GM19193 (cell line): ENCODE measurements around the gene CDKN1B.

Experiments used
- POLR2A ChIP-seq: IDR thresholded peaks from 4 replicates; pipeline ENCODE4 v1.6.1; 2011; ENCODE audit not compliant: insufficient read depth, insufficient read length; ENCODE audit errors: extremely low read depth

The CDKN1B gene

GRCh38 chr12:12716151-12716792 is 896 bp upstream of the CDKN1B start:
- TF ChIP-seq POLR2A = no peak

- TF ChIP-seq POLR2A = no peak
These were observed 615 bp downstream of the CDKN1B start for GRCh38 chr12:12717586-12718380.

- no peak for TF ChIP-seq POLR2A
These were observed 1.2 kb downstream of the CDKN1B start for GRCh38 chr12:12718381-12718759.

GRCh38 chr12:12718853-12719252 is 1.7 kb downstream of the CDKN1B start:
- TF ChIP-seq POLR2A = no peak

- TF ChIP-seq POLR2A = no peak
These were observed 2.3 kb downstream of the CDKN1B start for GRCh38 chr12:12719496-12719895.

- no peak for TF ChIP-seq POLR2A
These were observed 2.9 kb downstream of the CDKN1B start for GRCh38 chr12:12720052-12720451.

- no peak for TF ChIP-seq POLR2A
These were observed 3.5 kb downstream of the CDKN1B start for GRCh38 chr12:12720672-12721161.

GRCh38 chr12:12721176-12721751 is 4.1 kb downstream of the CDKN1B start:
- TF ChIP-seq POLR2A = no peak

GRCh38 chr12:12721814-12722434 is 4.8 kb downstream of the CDKN1B start:
- TF ChIP-seq POLR2A = no peak

GRCh38 chr12:12722435-12723148 is 5.4 kb downstream of the CDKN1B start:
- TF ChIP-seq POLR2A = no peak

- no peak for TF ChIP-seq POLR2A
These were observed 6.0 kb downstream of the CDKN1B start for GRCh38 chr12:12723149-12723680.

- no peak for TF ChIP-seq POLR2A
These were observed 6.7 kb downstream of the CDKN1B start for GRCh38 chr12:12723681-12724420.

- TF ChIP-seq POLR2A = no peak
These were observed 7.4 kb downstream of the CDKN1B start for GRCh38 chr12:12724421-12725085.
